Mesenchymal stem cell (in vitro differentiated cells and primary cell): Measurements from ENCODE around the gene FAM20A.
"Not testable (repeated sequence)": the region's sequence is repeated elsewhere in the genome, so short reads cannot be mapped to it uniquely, and the experiment has no call there.

ENCODE experiments used
- DNase-seq: peaks from one replicate; pipeline ENCODE4 v3.0.0-alpha.2; 2013
- H2AFZ ChIP-seq: one replicate; pipeline ENCODE4 v1.6.1; 2013; ENCODE audit warnings: low read depth, mild to moderate bottlenecking, control low read depth, inconsistent platforms, low read length, moderate library complexity
- H2AK5ac ChIP-seq: 2 replicates; pipeline ENCODE4 v1.6.1; 2013; ENCODE audit warnings: low read length, moderate library complexity, mild to moderate bottlenecking, inconsistent platforms; ENCODE audit not compliant: severe bottlenecking
- H2BK120ac ChIP-seq: one replicate; pipeline ENCODE4 v1.6.1; 2013; ENCODE audit warnings: low read depth, mild to moderate bottlenecking, inconsistent platforms, low read length, moderate library complexity
- H2BK12ac ChIP-seq, 2 experiments: one replicate each; pipeline ENCODE4 v1.6.1; 2013; ENCODE audit warnings: inconsistent platforms in 2 of 2, low read length in 2 of 2, mild to moderate bottlenecking in 2 of 2, moderate library complexity in 2 of 2, control low read depth in 1 of 2
- H2BK15ac ChIP-seq: one replicate; pipeline ENCODE4 v1.6.1; 2013; ENCODE audit warnings: mild to moderate bottlenecking, low read depth, inconsistent platforms; ENCODE audit not compliant: poor library complexity, severe bottlenecking
- H2BK5ac ChIP-seq: 2 replicates; pipeline ENCODE4 v1.6.1; 2013; ENCODE audit warnings: low read depth, mild to moderate bottlenecking, low read length, control low read depth, inconsistent platforms; ENCODE audit not compliant: poor library complexity, severe bottlenecking
- H3K14ac ChIP-seq, 2 experiments: one replicate each; pipeline ENCODE4 v1.6.1; 2013; ENCODE audit warnings: inconsistent platforms in 2 of 2, low read length in 2 of 2, control low read depth in 1 of 2, mild to moderate bottlenecking in 1 of 2, moderate library complexity in 1 of 2
- H3K18ac ChIP-seq, 2 experiments: one replicate each; pipeline ENCODE4 v1.6.1; 2013; ENCODE audit warnings: inconsistent platforms in 2 of 2, low read length in 2 of 2, control low read depth in 1 of 2, low read depth in 1 of 2, mild to moderate bottlenecking in 1 of 2
- H3K23ac ChIP-seq, 2 experiments: one replicate each; pipeline ENCODE4 v1.6.1; 2013; ENCODE audit warnings: inconsistent platforms in 2 of 2, low read length in 2 of 2, mild to moderate bottlenecking in 2 of 2, moderate library complexity in 2 of 2, control low read depth in 1 of 2
- H3K27ac ChIP-seq: 2 replicates; pipeline ENCODE4 v1.5.1; 2013; ENCODE audit warnings: mild to moderate bottlenecking, moderate library complexity, low read length, control low read depth, inconsistent platforms; ENCODE audit not compliant: poor library complexity, severe bottlenecking
- H3K27me3 ChIP-seq, 2 experiments: 2 replicates each; pipeline versions ENCODE4 v1.6.1 to v1.7.0; 2013; ENCODE audit warnings: low read length in 2 of 2, mild to moderate bottlenecking in 2 of 2, moderate library complexity in 2 of 2, control low read depth in 1 of 2, inconsistent platforms in 1 of 2; ENCODE audit not compliant: control insufficient read depth in 1 of 2, insufficient read depth in 1 of 2
- H3K36me3 ChIP-seq, 2 experiments: 2 replicates each; pipeline versions ENCODE4 v1.6.1 to v1.7.0; 2013; ENCODE audit warnings: low read length in 2 of 2, control low read depth in 1 of 2, inconsistent platforms in 1 of 2, low read depth in 1 of 2, mild to moderate bottlenecking in 1 of 2; ENCODE audit not compliant: insufficient read depth in 2 of 2, control insufficient read depth in 1 of 2
- H3K4ac ChIP-seq, 2 experiments: one replicate each; pipeline ENCODE4 v1.6.1; 2013; ENCODE audit warnings: inconsistent platforms in 2 of 2, low read length in 2 of 2, mild to moderate bottlenecking in 2 of 2, moderate library complexity in 2 of 2, control low read depth in 1 of 2, low read depth in 1 of 2
- H3K4me1 ChIP-seq: 2 replicates; pipeline ENCODE4 v1.6.1; 2013; ENCODE audit warnings: low read depth, low read length, control low read depth; ENCODE audit not compliant: control insufficient read depth, insufficient read depth
- H3K4me2 ChIP-seq: 2 replicates; pipeline ENCODE4 v1.6.1; 2013; ENCODE audit warnings: low read length, mild to moderate bottlenecking, inconsistent platforms; ENCODE audit not compliant: poor library complexity, severe bottlenecking
- H3K4me3 ChIP-seq, 2 experiments: 2 replicates each; pipeline versions ENCODE4 v1.5.1 to v1.7.0; 2013; ENCODE audit warnings: low read length in 2 of 2, mild to moderate bottlenecking in 2 of 2, control low read depth in 1 of 2, low read depth in 1 of 2; ENCODE audit not compliant: insufficient read depth in 1 of 2
- H3K79me1 ChIP-seq: replicated peaks from 2 replicates; pipeline ENCODE4 v1.6.1; 2013; ENCODE audit warnings: mild to moderate bottlenecking, control low read depth, low read length, inconsistent platforms; ENCODE audit not compliant: poor library complexity, severe bottlenecking
- H3K9ac ChIP-seq: 2 replicates; pipeline ENCODE4 v1.7.0; 2013; ENCODE audit warnings: mild to moderate bottlenecking, low read length, moderate library complexity
- H3K9me3 ChIP-seq: 2 replicates; pipeline ENCODE4 v1.7.0; 2013; ENCODE audit warnings: mild to moderate bottlenecking, low read length; ENCODE audit not compliant: control insufficient read depth
- H4K8ac ChIP-seq: one replicate; pipeline ENCODE4 v1.6.1; 2013; ENCODE audit warnings: inconsistent platforms, mild to moderate bottlenecking, low read length, moderate library complexity
- H4K91ac ChIP-seq: one replicate; pipeline ENCODE4 v1.6.1; 2013; ENCODE audit warnings: mild to moderate bottlenecking, low read length, inconsistent platforms
- WGBS: methylation state at CpG from one replicate; pipeline ENCODE4 v1.1.7; 2013; ENCODE audit warnings: mixed read lengths; 5-methylcytosine and 5-hydroxymethylcytosine counted together

The FAM20A gene

GRCh38 chr17:68519911-68520310 is 81.3 kb downstream of the FAM20A start:
- H2BK5ac ChIP-seq, result no peak overlapping the region
- H2BK120ac ChIP-seq, result no peak overlapping the region
- WGBS, result no CpG with 5 or more reads among the region's 1 CpG
- peak overlapping the region; percentile 69 for H4K8ac ChIP-seq
- peaks cover 17% of the 10 kb centered on the region for H3K79me1 ChIP-seq
- H3K4ac ChIP-seq, result no peak overlapping the region
- H2AK5ac ChIP-seq, result no peak overlapping the region
- no peak overlapping the region for H4K91ac ChIP-seq
- peaks cover 24 to 95% of the 10 kb centered on the region in 2 experiments for H3K36me3 ChIP-seq
- H3K4me3 ChIP-seq, result no peak overlapping the region
- H3K27ac ChIP-seq, result no peak overlapping the region
- no peak overlapping the region for H3K9ac ChIP-seq
- no peaks in the 10 kb centered on the region for H3K9me3 ChIP-seq
- DNase-seq, result no peak
- no peak overlapping the region for H3K4me2 ChIP-seq
- peaks cover 4% of the 10 kb centered on the region for H3K4me1 ChIP-seq
- H3K14ac ChIP-seq, result peak overlapping the region in 1 of 2 experiments; percentile 86
- H2BK15ac ChIP-seq, result no peak overlapping the region
- H3K23ac ChIP-seq, result no peak overlapping the region
- H3K18ac ChIP-seq, result no peak overlapping the region
- H2BK12ac ChIP-seq, result no peak overlapping the region
- no peak overlapping the region for H2AFZ ChIP-seq
- H3K27me3 ChIP-seq, result no peaks in the 10 kb centered on the region

- H3K18ac ChIP-seq, H2BK15ac ChIP-seq, H3K4me3 ChIP-seq, H2BK5ac ChIP-seq, H2BK120ac ChIP-seq, H3K14ac ChIP-seq, H2BK12ac ChIP-seq, H3K23ac ChIP-seq, DNase-seq, H2AK5ac ChIP-seq, H3K4ac ChIP-seq, H3K27me3 ChIP-seq, H3K9me3 ChIP-seq, H3K9ac ChIP-seq, H3K4me2 ChIP-seq, H4K8ac ChIP-seq, H2AFZ ChIP-seq, H3K27ac ChIP-seq, H3K4me1 ChIP-seq, H4K91ac ChIP-seq: not testable (repeated sequence)
- WGBS, result 96% methylated on average over 2 of the region's 3 CpGs
- Histone ChIP-seq H3K79me1 (peaks cover 16% of the 10 kb centered on the region), H3K36me3 (peaks cover 23 to 87% of the 10 kb centered on the region in 2 experiments)
These were observed 82.1 kb downstream of the FAM20A start for GRCh38 chr17:68519051-68519450.

GRCh38 chr17:68518063-68518815 is 82.9 kb downstream of the FAM20A start:
- Histone ChIP-seq H3K9ac (no peak overlapping the region), H4K91ac (no peak overlapping the region), H3K14ac (no peak overlapping the region), H3K4me3 (no peak overlapping the region), H2AK5ac (no peak overlapping the region), H3K79me1 (peaks cover 15% of the 10 kb centered on the region), H3K36me3 (peaks cover 23 to 79% of the 10 kb centered on the region in 2 experiments), H3K27me3 (no peaks in the 10 kb centered on the region), H3K18ac (no peak overlapping the region), H2BK5ac (no peak overlapping the region), H3K4ac (no peak overlapping the region), H2BK15ac (no peak overlapping the region), H3K9me3 (no peaks in the 10 kb centered on the region), H2AFZ (no peak overlapping the region), H3K23ac (no peak overlapping the region), H4K8ac (no peak overlapping the region), H3K4me1 (peaks cover 4% of the 10 kb centered on the region), H2BK12ac (no peak overlapping the region), H3K27ac (no peak overlapping the region), H3K4me2 (no peak overlapping the region), H2BK120ac (no peak overlapping the region)
- 97% methylated on average over 9 of the region's 9 CpGs for WGBS
- DNase-seq, result no peak

- not testable (repeated sequence) for H4K91ac ChIP-seq, H3K23ac ChIP-seq, H4K8ac ChIP-seq, H2BK15ac ChIP-seq, H3K27me3 ChIP-seq, H3K4me2 ChIP-seq, H3K18ac ChIP-seq, H2BK5ac ChIP-seq, H2AK5ac ChIP-seq, H3K9ac ChIP-seq, H3K4ac ChIP-seq, H3K27ac ChIP-seq, H2BK12ac ChIP-seq, H3K14ac ChIP-seq, DNase-seq, H2BK120ac ChIP-seq, H2AFZ ChIP-seq, H3K4me1 ChIP-seq, H3K9me3 ChIP-seq, H3K4me3 ChIP-seq
- Histone ChIP-seq H3K36me3 (peaks cover 21 to 72% of the 10 kb centered on the region in 2 experiments), H3K79me1 (peaks cover 11% of the 10 kb centered on the region)
- WGBS, result 95% methylated on average over 3 of the region's 3 CpGs
These were observed 83.6 kb downstream of the FAM20A start for GRCh38 chr17:68517605-68518004.
